ENCODE results near the gene PRUNE2.

DNA sequence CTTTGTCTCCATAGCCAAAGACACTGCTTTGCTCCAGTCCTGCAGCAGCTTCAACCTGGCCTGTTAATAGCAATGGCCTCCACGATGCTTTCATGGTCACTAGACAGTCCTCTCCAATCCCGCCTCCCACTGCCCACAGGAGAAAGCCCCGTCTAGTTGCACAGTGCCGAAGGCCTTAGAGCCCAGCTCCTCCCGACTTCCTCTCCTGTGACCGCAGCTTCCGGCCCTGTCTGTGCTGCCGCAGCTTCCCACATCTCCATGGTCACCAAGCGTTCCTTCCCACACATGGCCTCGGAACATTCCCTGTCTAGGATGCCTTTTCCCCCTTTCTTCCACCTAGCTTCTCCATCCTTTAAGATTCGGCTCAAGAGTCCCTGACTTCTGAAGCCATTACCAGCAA is 118.2 kb downstream of the PRUNE2 start:
- TF ChIP-seq SUPT5H (IDR thresholded peaks at IDR 0.05) (no peak), GABPA (tag; conservative IDR thresholded peaks at IDR 0.05; ENCODE audit: low read depth) (peak; percentile 52), NR1H2 (CRISPR knock-in tag; IDR thresholded peaks at IDR 0.05) (no peak), PHF8 (IDR thresholded peaks at IDR 0.05; ENCODE audit: borderline replicate concordance, low read length) (no peak), ZNF23 (CRISPR knock-in tag; IDR thresholded peaks at IDR 0.05) (no peak), XRCC4 (IDR thresholded peaks at IDR 0.05; ENCODE audit: extremely low read depth, insufficient read depth, insufficient read length) (no peak), CTCF (IDR thresholded peaks at IDR 0.05 in 2 of 3, conservative IDR thresholded peaks at IDR 0.05 in 1 of 3; ENCODE audit: insufficient read depth in 2 of 3, low read depth in 1 of 3, low read length in 3 of 3) (no peak), HMG20A (CRISPR knock-in tag; conservative IDR thresholded peaks at IDR 0.05) (no peak), KDM1A (IDR thresholded peaks at IDR 0.05) (no peak), HINFP (tag; conservative IDR thresholded peaks at IDR 0.05; ENCODE audit: low read depth) (no peak), MAFK (IDR thresholded peaks at IDR 0.05; ENCODE audit: low read length) (no peak), NR3C1 (CRISPR knock-in tag; IDR thresholded peaks at IDR 0.05) (no peak), POLR2AphosphoS5 (IDR thresholded peaks at IDR 0.05; ENCODE audit: control insufficient read depth, insufficient read depth, low read depth, low read length) (no peak)

All from K562 (cell line).